GM10847 (cell line): ENCODE measurements around the gene RASSF3.

Experiments
- POLR2A ChIP-seq: IDR thresholded peaks from 2 replicates; pipeline ENCODE4 v1.6.1; 2011; ENCODE audit not compliant: insufficient read length; ENCODE audit errors: extremely low read depth

The RASSF3 gene

DNA sequence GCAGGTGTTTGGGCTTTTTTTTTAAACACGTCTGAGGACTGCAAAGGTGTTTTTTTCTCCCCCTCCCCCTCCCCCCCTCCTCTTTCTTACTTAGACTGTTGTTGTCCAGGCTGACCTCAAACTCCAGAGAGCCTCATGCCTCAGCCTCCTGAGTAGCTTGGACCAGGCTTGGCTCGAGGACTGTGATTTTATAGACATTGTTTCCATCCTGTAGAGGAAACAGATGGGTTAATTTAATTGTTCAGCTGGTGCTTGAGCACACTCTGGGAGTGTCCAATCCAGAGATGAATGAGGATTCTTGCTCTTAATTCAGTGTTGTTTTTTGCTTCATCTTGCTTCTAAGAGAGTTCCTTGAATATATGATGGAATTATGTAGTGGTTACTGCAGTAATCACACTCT lies 42.1 kb downstream of the RASSF3 start:
- no peak for TF ChIP-seq POLR2A

DNA sequence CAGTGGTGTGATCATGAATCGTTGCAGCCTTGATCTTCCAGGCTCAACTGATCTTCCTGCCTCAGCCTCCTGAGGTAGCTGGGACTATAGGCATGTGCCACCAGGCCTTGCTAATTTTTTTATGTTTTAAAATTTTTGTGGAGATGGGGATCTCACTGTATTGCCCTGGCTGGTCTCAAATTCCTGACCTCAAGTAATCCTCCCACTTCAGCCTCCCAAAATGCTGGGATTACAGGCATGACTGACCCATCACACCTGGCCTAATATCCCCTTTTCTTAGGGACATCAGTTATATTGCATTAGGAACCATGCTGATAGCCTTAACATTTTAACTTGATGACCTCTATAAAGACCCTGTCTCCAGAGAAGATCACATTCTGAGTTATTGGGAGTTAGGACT lies 42.8 kb downstream of the RASSF3 start:
- no peak for TF ChIP-seq POLR2A

DNA sequence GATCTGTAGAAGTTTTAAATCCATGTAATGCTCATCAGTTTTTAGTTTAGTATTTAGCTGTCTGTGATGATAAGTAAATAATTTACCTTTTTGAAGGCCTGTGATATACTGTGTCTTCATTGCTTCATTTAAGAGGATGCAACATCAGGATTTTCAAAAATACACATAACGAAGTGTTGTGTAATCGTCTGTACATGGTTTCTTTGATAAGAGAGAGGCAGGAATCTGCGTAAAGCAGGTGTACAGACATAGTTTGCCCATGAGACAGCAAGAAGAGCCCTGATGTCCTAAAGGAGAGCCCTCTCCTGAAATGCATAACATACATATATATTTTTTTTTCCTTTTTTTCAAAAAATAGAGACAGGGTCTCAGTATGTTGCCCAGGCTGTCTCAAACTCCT lies 44.8 kb downstream of the RASSF3 start:
- no peak for TF ChIP-seq POLR2A

DNA sequence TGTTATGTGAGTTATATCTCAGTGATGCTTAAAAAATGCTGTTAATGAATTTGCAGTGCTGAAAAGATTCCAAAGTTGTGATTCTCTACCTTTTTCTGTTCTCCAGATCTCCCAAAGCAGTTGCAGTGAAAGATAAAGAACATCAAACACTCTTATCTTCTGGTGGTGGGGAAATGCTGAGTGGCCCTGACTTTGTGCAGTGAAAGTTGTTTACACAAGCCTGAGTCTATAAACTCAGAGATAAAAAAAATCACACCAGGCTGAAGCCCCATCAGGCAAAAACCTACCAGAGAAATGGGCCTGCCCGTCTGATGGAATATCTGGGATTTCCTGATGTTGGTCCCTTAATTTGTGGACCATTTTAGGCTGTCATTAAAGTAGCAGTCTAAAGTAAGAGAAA lies 46.1 kb downstream of the RASSF3 start:
- no peak for TF ChIP-seq POLR2A

DNA sequence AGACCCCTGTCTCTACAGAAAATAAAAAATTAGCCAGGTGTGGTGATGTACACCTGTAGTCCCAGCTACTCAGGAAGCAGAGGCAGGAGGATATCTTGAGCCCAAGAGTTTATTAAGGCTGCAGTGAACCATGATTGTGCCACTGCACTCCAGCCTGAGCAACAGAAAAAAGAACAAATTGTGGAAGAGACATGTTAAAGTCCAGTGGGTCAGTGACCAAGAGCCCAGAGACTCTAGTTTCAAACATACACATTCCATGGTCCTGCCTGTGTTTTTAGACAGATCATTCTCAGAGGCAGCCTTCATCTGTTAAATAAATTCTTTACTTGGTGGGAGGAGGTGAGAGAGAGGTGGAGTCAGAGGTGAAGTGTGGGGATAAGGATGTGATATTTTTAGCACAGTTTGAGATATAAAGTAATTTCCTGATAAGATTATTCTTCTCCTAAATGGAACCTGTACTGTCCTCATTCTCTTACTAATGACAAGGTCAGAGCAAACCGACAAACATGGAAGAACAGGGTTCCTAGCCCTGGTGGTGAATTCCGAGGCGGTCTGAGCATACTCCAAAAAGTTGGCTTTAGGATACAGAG lies 48.7 kb downstream of the RASSF3 start:
- TF ChIP-seq POLR2A: no peak

DNA sequence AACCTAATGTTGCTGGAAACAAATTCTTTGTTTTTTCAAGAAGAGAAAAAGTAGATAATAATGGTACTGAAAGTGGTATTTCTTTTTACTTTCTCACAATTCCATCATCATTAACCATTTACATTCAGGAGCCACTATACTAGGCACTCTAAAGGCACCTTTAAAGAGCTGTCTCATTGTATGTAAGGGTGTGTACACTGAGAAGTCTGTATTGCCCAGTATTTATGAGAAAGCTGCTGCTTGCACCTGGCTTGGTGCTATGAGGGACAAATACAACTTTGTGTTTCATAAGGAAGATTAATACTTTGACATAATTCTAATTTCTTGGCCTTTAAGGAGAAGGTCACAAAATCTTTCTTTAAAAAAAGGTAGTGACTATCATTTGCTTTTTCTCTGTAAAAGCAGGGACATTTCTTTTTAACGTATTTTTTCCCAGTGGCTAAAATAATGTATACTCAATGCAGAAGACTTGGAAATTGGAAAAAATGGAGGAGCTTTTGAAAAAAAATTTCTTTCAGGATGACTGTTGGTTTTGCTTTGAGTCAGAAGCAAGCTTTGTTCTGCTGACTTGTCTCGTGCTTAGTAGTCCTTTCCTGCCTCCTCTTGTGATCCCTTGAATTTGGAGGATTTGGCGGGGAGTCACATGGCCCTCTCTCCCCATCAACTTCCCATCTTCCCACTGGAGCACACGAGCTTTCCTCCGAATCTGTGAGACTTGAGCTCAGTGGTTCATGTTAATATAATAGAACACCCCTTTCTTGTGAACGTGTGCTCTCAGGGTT lies 50.1 kb downstream of the RASSF3 start:
- TF ChIP-seq POLR2A: no peak

DNA sequence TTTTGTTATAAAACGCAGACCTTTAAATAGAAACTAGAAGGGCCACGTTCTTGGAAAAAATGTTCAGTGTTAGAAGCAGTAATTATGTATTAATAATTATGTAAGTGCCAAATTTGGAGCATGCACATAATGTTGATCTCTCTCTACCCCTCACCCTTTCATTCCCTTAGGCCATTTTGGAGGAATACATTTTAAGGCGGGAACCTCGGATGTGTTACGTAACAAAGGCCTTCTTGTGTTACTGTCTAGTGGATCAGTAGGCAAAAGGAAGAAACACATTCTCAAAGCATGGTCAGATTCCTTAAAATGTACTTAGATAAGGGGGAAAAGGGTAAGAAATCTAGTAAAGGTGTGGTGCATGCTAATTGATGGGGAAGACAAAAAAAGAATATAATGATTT lies 52.7 kb downstream of the RASSF3 start:
- TF ChIP-seq POLR2A: no peak

DNA sequence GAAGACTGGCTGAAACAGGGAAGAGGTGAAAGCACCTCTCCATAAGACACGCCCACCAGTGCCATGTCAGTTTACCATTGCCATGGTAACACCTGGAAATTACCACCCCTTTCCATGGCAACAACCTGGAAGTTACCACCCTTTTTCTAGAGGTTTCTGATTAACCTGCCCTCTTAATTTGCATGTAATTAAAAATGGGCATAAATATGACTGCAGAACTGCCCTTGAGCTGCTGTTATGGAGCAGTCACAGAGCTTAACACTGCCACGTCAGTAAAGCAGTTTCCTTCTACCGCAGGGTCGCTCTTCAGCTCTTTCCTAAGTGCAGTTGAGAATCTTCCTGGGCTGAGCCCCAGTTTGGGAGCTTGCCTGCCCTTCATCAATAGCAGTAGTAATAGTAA lies 55.2 kb downstream of the RASSF3 start:
- peak; percentile 65 for TF ChIP-seq POLR2A

DNA sequence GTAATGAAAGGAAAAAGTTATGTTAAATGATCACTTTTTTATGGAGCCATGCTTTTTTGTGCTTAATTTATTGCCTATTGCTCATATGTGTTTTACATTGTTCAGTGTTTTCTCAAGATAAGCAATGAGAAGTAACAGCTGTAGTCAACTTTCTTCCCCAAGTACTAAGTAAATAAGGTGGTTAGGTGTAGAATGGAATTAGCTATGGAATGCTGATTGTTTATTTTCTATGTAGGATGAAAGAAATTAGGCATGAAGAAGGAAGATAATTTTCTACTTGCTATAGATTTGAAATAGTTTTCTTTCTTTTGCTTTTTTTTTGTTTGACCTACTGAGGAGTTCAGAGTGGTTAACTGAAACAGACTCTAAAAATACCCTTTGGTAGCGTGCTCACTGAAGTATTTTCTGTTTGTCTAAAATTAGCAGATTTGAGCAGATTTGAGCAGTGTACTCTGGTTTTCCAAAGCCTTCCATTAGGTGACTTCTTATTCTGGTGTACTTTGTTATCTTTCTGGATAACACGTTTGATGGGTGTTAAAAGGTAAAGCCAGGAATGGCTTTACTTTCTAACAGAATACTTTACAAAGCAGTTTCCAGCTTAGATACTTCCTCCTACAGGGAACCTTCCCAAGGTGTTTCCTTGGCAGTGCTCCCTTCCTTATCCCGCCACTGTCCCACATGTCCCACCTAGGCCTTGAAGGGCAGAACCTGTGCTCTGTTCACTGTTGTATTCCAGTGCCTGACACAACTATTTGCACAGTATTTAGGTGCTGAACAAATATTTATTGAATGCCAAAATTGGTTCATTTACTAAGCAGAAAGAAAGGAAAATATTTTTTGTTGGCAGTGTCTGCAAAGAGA lies 56.0 kb downstream of the RASSF3 start:
- TF ChIP-seq POLR2A: no peak

DNA sequence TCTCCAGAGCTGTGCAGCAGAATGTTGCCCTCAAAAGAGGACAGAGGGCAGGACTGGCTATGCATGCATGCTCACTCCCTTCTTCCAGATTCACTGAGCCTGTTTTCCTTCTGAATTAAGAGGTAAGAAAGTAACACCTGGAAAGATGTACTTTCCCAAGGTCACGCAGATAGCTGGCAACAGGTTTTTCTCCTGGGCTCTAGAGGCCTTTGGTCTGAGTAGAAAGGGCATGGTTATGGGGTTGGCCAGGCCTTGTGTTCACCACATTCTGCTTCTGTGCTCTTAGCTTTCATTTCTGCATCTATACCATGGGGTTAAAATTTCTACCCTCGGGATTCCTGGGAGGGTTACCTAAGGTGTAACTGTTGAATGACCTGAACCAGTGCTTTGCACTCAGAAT lies 57.5 kb downstream of the RASSF3 start:
- TF ChIP-seq POLR2A: no peak

DNA sequence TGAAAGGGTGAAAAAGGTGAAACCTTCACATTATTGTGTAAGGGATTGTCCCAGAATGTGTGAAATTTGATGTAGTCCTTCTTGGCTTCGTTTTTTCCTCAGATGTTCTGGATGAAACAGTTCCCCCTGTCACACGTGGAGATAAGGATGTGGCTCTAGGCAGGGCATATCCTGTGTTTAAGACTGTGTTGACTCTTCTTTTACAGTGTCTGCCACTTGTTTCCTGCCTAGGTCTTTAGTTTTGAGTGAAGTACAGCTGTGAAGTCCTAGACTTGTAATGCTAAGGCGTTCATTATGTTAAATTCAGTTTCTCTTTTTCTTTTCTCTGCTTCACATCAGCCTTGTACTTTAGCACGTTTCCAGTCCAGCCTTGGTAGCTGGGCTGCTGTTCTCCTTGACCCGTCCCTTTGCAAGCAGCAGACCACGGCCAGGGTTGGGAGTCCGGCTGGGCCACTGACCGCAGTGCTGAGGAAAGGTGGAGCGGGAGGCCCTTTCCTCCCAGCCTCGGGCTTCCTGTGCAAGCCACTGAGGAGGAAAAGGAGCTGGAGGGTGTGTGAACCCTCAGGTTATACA lies 59.1 kb downstream of the RASSF3 start:
- no peak for TF ChIP-seq POLR2A

DNA sequence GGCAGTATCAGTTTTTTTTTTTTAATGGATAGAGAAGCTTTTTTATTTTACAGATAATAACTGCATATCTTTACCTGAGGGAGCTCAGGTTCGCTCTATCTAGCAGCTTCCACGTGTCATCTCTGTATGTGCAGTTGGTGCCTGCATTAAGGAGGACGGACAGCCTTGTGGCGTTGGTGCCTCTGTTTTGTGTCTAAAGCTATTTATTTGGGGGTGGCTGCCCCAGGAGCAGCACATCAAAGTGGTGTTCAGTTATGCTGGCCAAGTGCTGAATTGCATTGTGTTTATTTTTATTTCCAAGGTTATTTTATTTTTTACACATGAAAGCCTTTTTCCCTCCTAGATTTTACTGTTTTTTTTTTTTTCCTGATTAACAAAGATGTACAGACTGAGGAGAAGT lies 59.7 kb downstream of the RASSF3 start:
- TF ChIP-seq POLR2A: no peak

DNA sequence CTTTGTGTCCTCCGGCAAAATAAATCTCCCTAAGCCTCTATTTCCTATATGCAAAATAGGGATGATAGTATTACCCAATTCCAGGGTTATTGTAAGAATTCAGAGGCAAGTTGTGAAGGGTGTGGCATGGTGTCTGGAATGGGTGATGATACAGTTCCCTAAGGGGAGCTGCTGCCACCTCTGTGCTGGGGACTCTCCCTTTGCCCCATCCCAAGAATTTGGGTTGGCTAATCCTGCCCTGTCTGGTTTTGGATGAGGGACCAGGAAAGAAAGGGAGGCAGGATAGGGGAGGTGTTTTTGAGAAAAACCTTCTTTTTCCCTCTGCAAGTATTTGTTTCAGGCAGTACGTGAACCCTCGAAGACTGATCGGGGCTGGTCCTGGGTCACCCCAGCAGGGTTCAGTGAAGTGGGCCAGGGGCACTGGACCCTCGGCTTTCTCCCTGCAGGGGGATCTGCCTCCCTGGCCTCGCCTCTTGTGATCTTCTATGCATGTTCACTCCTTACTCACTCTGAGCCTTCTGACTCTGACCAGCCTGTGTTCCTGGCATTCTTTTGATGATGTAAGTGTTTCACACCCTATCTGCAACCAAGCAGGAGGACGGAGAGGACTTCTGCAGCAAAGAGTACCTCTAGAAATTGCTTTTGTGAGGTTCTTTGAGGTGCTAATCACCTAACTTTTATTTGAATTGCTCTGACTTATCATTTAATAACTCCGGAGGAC lies 60.8 kb downstream of the RASSF3 start:
- TF ChIP-seq POLR2A: no peak

DNA sequence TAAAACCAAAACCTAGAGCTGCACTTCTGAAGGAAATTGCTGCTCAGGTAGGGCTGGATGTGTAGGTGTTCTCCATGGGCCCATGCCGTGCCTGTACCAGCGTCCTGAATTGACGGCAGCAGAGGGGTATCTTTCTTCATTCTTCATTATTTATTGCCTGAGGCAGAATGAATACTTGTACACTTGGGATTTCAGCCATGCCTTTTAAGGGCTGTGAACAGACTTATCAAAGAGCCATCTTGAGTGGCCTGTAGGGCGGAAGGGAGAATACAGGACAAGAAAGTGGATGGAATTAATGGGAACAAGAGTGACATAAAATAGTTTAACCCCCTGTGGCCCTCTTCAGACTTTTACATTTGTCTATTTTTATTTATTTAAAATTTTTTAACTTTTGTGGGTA lies 61.4 kb downstream of the RASSF3 start:
- TF ChIP-seq POLR2A: no peak

DNA sequence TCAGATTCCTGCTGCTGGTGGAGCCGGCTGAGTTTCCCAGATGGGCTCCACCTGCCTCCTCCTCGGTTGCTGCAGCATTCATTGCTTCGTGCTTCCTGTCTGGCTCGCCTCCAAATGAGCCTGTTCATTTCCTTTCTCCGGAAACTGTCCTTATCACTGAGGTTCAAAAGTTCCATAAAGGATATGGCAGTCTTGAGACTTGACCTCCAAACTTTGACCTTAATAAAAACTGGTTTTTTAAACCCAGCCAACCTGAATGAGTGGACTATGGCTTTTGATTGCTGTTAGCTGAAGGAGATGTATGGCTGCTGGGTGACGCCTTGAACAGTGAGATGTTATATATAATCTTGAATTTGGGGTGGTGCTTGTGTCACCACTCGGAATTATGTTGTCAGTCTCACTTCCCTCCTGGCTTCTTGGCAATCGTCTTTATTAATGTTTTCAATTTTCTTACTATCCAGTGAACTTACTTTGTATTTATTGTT lies 62.7 kb downstream of the RASSF3 start:
- TF ChIP-seq POLR2A: no peak
